Epithelial cell of esophagus (primary cell): ENCODE results near the gene PLCB1.

Experiments used
- DNase-seq: peaks from one replicate; pipeline ENCODE4 v3.0.0; 2010; ENCODE audit warnings: low read depth
- H3K4me3 ChIP-seq: 2 replicates; pipeline ENCODE4 v1.5.1; 2011; ENCODE audit warnings: mild to moderate bottlenecking, low read length, control low read depth
- TF ChIP-seq, protein P1 (sequence below): IDR thresholded peaks from 2 replicates; pipeline ENCODE4 v1.5.1; 2011; ENCODE audit warnings: low read depth, mild to moderate bottlenecking, low read length, control low read depth, inconsistent platforms; ENCODE audit not compliant: insufficient read depth; ENCODE audit errors: missing control alignments

PLCB1 gene

DNA sequence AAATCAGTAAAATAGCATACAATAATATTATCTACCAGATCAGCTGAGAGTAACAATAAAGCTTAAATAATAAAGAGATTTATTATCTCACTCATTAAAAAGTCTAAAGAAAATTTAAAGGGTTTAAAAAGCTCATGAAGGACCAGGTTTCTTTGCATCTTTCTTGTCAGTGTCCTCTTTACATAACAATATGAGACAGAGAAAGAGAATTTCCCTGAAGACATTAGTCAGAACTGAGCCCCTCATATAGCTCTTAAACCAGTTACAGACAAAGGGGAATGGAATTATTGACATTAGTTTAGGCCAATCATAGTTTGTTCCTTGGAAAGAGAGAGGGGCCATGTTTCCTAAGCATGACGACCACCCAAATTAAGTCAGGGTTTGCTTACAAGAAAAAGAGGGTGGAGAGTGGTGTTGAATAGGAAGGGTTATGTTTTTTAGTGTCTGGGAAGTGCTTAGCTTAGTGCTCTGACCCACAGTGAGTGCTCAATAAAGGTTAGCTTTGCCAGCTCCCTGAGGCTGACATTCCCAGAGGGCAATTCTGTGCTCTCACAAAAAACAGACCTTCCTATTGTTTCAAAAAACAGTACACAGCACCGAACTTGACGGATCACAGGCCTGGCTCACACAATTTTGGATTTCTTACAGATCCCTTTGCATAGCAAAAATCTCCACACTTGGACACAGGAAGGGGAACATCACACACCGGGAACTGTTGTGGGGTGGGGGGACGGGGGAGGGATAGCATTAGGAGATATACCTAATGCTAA is 3.6 kb upstream of the PLCB1 start:
- no peak overlapping the region for H3K4me3 ChIP-seq
- TF ChIP-seq, protein P1, sequence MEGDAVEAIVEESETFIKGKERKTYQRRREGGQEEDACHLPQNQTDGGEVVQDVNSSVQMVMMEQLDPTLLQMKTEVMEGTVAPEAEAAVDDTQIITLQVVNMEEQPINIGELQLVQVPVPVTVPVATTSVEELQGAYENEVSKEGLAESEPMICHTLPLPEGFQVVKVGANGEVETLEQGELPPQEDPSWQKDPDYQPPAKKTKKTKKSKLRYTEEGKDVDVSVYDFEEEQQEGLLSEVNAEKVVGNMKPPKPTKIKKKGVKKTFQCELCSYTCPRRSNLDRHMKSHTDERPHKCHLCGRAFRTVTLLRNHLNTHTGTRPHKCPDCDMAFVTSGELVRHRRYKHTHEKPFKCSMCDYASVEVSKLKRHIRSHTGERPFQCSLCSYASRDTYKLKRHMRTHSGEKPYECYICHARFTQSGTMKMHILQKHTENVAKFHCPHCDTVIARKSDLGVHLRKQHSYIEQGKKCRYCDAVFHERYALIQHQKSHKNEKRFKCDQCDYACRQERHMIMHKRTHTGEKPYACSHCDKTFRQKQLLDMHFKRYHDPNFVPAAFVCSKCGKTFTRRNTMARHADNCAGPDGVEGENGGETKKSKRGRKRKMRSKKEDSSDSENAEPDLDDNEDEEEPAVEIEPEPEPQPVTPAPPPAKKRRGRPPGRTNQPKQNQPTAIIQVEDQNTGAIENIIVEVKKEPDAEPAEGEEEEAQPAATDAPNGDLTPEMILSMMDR = no peak
- DNase-seq = no peak

DNA sequence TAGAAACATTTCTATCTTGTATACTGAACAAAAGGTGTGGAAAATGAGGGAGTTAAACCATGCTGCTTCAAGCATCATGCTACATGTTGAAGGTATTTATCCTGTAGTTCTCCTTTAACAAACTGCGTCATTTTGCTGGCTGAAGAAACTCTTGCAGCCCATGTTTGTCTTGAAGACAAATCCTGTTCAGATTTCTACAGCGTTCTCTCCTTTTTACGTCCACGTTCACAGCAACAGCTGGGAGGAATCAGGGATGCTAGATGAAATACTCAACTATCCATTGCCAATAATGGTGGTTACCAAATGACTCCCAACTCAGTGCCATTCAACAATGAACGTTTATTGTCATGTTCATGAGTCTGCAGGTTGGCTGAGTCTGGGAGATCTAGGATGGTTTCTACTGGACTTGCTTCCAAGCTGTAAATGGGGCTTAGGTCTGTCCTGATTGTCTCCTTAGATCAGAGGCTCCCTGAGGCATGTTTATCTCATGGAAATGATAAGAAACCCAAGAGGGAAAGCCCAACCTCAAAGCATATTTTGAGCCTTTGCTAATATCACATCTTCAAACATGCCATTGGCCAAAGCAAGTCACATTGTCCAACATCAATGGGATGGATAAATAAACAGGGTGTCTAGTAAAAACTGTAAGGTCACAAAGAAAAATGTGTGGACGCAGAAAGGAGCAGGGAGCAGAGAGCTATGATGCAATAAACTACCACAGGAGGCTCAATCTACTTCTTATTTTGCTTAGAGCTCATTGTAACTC is 2.7 kb upstream of the PLCB1 start:
- TF ChIP-seq, protein P1 = no peak
- H3K4me3 ChIP-seq = no peak overlapping the region
- no peak for DNase-seq

DNA sequence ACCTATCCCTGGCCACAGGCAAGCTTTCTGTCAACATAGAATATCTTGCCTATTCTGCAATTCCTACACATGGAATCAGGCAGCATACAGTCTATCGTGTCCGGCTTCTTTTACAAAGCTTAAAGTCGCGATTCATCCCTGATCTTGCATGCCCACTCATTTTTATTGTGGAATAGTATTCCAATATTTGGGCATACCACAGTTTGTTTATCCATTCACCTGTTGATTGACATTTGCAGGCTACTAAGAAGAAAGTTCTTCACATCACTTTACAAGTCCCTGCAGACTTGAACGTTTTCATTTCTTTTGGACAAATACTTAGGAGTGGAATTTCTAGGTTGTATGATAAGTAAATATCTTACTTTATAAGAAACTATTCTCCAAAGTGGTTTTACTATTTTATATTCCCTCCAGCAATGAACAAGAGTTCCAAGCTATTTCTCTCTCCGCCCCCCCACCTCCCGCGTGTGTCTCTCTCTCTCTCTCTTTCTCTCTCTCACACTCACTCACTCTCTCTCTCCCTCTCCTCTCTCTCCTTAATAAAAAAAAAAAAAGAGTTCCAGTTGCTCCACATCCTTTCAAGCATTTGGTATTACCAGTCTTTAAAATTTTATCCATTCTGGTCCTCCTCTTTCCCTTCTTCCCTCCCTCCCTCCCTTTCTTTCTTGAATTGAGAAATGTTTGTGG is 1.1 kb upstream of the PLCB1 start:
- TF ChIP-seq, protein P1 = no peak
- DNase-seq = no peak
- no peak overlapping the region for H3K4me3 ChIP-seq

DNA sequence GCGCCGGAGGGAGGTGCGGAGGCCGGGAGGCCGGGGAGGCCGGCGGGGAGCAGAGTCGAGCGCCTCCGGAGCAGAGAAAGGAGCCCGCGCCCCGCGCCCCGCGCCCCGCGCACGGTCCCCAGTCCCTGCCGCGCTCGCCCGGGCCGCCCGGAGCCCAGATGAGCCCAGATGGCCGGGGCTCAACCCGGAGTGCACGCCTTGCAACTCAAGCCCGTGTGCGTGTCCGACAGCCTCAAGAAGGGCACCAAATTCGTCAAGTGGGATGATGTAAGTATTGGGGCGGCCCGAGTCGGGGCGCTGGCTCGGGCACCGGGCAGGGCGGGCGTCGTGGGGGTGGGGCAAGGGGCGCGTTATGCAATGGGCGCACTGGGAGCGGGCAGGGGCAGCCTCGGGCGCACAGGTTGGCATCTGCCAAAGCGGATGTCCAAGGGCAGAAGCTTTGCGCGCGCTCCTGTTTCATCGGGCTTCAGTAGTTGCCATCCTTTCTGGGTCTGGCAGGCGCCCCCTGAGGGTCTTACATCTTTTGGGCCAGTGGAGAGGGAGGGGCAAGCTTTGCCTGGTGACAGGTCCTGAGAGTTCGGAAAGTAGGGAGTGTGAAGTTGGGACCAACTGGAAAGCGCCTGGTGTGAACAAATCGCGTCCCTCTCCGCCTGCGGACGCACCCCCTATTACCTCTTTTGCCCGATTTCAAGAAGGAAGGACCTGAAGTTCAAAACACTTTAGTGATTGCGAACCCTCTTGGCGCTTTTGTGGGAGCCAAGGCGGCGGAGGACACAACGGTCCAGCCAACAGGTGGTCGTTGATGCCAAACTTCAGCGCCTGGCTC is 631 bp downstream of the PLCB1 start:
- peak; percentile 14 for DNase-seq
- TF ChIP-seq, protein P1 = no peak
- no peak overlapping the region for H3K4me3 ChIP-seq

DNA sequence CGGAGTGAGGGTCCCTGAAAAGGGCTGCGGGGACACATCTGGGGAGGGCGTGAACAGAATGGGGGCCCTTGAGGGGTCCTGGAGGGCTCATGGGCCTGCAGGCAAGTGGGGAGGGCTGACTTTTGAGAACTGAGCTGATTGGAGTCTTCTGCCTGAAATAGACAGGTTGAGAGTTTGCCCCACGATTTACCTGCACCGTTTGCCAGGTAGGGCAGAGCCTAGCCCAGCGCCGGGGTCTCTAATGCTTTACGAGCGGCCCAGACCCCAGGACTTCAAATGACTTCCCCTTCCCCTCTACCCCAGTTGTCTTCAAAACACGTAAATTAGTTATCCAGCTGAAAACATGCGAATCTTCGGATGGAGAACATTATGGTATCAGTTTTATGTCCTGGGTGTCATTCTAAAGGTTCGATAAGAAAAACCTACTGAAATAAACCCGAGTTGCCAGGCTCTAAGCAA is 1.3 kb downstream of the PLCB1 start:
- TF ChIP-seq, protein P1 = no peak
- no peak for DNase-seq
- H3K4me3 ChIP-seq = no peak overlapping the region

DNA sequence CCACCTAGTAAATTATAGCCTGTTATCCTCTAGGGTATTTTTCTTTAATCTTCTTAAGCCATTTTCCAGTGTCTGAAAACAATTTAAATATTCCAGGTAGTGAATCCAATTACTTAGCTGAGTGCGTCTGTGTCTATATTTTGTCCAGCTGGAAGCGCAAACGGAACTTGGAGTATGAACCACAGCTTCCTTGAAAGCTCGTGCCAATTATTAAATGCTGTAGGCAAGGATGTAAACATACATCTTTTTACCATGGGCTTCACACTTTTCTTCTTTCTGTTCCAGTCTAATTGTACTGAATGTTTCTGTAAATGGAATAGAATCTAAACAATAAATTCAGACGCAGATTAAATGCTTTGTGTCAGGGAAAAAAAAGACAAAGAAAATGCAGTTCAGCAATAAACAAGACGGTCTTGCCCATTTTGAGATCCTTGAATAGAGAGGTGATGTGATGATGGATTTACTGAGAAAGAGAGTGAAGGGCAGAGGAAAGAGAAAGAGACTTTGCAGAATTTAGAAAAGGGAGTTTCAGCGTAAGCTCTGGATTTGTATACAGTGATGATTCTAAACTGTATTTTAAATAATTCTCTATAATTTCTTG is 1.9 kb downstream of the PLCB1 start:
- DNase-seq = no peak
- H3K4me3 ChIP-seq = no peak overlapping the region
- TF ChIP-seq, protein P1 = no peak
